ENCODE measurements around the gene LRP11.

DNA sequence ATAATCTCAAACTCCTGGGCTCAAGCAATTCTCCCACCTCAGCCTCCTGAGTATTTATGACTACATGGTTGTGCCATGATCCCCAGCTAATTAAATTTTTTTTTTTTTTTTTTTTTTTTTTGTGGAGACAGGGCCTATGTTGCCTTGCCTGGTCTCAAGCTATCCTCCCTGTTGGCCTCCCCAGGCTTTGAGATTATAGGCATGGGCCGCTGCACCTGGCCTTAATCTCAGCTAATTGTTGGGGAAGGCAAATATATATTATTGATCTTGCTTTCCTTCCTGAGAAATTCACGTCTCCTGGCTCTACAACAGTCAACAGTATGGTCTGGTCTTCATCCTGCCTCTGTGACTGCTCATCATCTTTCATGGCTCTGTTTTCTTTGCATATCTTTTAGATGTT lies 94.5 kb downstream of the LRP11 start:
- TF ChIP-seq, protein P1, sequence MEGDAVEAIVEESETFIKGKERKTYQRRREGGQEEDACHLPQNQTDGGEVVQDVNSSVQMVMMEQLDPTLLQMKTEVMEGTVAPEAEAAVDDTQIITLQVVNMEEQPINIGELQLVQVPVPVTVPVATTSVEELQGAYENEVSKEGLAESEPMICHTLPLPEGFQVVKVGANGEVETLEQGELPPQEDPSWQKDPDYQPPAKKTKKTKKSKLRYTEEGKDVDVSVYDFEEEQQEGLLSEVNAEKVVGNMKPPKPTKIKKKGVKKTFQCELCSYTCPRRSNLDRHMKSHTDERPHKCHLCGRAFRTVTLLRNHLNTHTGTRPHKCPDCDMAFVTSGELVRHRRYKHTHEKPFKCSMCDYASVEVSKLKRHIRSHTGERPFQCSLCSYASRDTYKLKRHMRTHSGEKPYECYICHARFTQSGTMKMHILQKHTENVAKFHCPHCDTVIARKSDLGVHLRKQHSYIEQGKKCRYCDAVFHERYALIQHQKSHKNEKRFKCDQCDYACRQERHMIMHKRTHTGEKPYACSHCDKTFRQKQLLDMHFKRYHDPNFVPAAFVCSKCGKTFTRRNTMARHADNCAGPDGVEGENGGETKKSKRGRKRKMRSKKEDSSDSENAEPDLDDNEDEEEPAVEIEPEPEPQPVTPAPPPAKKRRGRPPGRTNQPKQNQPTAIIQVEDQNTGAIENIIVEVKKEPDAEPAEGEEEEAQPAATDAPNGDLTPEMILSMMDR (IDR thresholded peaks at IDR 0.05; ENCODE audit: insufficient read depth, low read length): no peak
- TF ChIP-seq, protein P2, sequence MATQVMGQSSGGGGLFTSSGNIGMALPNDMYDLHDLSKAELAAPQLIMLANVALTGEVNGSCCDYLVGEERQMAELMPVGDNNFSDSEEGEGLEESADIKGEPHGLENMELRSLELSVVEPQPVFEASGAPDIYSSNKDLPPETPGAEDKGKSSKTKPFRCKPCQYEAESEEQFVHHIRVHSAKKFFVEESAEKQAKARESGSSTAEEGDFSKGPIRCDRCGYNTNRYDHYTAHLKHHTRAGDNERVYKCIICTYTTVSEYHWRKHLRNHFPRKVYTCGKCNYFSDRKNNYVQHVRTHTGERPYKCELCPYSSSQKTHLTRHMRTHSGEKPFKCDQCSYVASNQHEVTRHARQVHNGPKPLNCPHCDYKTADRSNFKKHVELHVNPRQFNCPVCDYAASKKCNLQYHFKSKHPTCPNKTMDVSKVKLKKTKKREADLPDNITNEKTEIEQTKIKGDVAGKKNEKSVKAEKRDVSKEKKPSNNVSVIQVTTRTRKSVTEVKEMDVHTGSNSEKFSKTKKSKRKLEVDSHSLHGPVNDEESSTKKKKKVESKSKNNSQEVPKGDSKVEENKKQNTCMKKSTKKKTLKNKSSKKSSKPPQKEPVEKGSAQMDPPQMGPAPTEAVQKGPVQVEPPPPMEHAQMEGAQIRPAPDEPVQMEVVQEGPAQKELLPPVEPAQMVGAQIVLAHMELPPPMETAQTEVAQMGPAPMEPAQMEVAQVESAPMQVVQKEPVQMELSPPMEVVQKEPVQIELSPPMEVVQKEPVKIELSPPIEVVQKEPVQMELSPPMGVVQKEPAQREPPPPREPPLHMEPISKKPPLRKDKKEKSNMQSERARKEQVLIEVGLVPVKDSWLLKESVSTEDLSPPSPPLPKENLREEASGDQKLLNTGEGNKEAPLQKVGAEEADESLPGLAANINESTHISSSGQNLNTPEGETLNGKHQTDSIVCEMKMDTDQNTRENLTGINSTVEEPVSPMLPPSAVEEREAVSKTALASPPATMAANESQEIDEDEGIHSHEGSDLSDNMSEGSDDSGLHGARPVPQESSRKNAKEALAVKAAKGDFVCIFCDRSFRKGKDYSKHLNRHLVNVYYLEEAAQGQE (IDR thresholded peaks at IDR 0.05; ENCODE audit: insufficient replicate concordance, low read depth): no peak

All from HL-60 (cell line).